ENCODE data around the gene CHRNB2.

The CHRNB2 gene

DNA sequence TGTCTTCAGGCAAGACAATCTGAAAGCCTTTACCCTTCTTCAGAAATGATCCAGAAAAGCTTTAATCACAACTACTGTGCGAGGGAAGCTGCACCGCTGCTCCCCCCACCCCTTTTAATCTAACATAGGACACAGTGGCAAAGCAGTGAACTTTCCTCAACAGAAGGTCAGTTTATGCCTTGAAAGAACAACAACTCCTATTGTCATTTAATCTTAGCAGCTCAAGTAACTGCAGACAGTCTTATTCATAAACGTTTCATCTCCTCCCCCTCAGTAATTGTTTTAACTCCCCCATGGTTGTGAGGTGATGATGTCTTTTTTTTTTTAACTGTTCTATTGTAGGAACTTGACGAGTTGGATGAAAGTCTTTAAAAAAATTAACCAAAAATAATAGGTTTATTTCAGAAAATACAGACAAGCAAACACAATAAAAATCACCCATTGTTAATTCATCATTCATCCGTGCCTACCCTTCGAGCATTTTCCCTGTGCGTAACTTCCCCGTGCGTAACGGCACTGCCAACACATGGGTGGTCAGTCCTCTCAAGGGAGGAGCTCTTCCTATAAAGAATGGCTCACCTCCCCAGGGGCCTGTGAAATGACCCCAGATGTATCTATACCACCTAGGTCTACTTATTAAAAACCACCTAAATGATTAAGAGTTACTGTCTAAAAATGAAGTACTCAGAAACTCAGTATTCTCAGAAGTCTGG, 43.7 kb downstream of the CHRNB2 start:
- no peak for DNase-seq

DNA sequence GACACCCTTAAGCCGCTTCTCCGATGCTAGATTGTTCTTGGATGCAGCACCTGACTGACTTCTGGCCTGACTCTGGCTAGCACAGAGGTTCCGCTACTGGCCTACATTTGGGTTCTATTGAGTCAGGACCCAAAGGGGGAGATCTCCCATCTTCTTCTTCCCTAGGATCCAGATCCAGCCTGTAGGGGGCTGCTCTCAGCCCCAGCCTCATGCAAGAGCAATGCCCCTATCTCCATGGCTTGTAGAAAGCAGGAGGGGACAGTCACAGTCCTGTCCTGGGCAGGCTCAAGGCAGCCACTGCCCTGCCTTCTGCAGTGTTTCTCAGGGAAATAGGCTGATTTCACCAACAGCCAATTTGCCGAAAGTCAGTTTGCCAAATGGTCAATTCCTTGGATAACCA, 46.7 kb downstream of the CHRNB2 start:
- DNase-seq = no peak

DNA sequence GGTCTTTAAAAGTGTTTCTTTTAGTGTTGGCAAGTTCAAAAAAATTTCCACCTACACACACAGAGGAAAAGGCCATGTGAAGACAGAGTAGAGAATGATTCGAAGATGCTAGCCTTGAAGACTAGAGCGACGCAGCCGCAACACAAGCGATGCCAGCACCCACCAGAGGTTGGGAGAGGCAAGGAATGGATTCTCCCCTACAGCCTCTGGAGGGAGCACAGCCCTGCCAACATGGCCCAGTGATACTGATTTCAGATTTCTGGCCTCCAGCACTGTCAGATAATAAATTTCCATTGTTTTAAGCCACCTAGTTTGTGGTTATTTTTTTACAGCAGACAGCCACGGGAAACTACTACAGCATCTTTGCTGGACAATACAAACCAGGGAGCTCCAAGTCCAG, 47.3 kb downstream of the CHRNB2 start:
- DNase-seq = no peak

DNA sequence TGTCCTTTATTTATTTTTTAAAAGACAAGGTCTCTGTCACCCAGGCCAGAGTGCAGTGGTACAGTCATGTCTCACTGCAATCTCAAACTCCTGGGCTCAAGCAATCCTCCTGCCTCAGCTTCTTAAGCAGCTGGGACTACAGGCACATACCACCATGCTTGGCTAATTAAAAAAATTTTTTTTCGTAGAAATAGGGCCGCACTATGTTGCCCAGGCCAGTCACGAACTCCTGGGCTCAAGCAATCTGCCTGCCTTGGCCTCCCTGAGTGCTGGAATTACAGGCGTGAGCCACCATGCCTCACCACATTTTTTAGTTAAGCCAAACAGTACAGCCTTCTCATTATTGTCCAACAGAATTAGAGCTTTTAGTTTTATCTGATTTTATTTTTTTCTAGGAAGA, 47.8 kb downstream of the CHRNB2 start:
- no peak for DNase-seq

DNA sequence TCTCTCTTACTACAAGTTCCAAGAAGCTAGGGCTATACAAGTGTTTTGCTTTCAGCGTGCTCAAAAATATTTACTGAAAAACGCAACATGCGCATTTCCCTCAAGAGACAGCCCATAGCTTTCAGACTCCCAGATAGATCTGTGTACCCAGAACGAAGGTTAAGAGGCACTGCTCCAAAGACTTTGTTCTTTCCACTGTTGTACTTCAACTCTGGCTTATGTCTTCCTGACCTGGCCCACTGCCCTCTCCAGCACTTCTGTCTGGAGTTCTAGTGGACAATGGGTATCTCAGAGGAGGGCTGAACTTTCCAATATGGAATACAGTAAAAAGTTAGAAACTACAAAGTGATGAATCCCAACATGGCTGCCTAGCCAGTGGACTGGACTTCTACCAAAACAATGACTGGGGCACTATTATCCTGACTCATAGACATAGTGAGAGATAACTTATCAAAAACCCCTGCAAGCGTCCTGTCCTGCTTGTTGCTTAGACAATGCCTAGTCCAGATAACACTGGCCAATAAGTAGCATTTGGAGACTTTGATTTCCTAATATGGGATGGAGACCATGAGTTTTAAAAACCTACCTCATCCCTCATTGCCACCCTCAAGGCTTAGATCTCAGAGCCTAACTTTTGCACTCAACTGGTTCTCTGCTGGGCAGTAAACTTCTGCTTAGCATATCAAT, 49.2 kb downstream of the CHRNB2 start:
- DNase-seq = no peak

DNA sequence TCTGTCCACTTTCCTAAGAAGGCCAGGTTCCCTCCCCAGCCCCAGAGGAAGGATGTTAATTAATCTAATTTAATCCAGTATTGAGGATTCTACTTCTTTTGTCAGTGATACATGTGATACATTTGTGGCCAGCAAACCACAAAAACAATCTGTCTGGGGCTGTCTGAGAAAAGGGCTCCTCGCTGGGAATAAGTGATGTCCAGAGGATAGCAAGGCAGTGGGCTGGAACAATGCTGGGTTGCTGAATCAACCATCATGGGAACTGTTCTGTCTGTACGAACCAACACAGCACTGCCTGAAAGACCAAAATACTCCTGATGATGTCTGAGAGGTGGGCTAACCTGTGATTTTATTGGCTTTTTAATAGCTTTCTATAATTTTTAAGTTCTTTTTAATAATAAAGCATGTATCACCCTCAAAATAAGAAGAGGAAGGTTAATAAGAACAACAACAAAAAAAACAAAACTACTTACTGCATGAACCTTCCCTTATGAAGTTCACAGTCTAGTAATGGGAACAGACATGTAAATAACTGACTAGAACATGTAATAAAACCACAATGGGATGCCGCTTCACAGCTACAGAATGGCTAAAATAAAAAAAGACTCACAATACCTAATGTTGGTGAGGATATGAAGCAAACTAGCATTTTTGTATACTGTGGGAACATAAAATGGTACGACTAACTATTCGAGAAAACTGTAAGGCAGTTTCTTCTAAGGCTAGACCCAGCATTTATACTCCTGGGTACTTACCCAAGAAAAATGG, 51.8 kb downstream of the CHRNB2 start:
- no peak for DNase-seq

DNA sequence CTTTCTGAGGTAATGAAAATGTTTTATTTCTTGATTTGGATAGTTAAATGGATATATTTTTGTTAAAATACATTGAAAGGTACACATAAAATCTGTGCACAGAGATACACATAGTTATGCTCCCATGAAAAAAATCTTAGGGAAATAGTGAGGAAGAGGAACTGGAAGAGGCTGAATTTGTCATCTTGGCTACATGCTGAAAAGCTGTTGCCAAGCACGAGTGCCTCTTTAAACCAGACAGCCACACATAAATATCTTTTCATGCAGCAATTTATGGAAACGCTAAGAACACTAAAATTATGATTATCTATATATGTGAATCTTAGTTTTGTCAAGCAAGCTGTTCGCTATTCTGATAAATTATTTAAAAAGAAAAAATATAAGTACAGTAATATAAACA, 53.2 kb downstream of the CHRNB2 start:
- no peak for DNase-seq

DNA sequence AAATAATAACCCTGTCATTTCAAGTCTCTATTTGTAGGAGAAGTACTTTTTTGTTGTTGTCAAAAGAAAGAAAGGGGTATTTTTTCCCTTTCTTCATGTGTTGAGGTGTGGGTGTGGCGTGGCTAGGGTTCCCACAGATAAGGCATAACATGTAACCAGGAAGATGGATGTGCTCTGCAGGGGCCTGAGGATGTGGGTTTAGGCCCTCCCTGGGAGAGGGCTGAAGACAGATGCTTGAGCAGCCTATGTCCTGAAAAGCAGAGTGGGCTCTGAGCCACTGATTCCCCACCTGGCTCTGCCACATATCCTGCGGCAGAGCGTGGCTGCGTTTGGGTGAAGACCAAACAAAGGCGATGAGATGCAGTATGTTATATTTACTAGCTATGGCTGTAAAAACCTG, 54.3 kb downstream of the CHRNB2 start:
- DNase-seq = no peak

DNA sequence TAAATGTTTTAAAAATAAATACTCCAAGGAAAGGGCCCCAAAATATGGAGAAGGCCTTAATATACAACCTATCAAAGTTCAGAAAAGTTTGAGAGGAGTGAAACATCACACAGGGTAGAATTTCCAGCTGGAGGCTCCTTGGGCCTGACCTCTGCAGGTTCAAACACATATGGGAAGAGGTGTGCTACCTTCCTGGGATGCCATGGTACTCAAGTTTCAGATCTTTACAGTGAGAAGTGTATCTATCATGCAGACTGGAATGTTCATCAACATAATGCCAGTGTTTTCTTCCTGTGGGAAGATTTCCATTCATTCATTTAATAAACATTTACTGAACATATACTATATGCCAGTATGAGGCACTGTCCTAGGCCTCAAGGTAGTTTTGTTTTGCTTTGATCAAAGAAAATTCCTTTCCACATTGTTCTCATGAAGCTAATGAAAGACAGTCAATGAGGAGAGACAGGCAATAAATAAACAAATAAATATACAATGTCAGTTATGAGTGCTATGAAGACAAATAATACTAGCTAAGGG, 55.0 kb downstream of the CHRNB2 start:
- no peak for DNase-seq

DNA sequence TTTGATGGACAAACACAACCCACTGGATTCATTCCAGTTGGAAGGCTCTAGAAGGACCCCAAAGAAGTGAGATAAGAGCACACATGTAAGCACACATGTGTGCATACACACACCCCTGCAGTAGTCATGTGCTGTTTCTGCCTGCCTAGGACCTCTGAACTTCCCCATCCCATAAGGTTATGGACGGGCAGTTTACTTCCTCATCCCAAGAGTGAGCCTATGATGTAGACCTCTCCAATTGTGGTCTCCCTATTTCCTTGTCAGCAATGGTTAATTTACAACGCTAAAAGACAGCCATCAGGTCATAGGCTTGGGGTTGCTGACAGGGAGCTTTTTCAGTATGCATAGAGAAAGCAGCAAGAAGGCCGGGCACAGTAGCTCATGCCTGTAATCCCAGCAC, 55.8 kb downstream of the CHRNB2 start:
- DNase-seq = no peak

DNA sequence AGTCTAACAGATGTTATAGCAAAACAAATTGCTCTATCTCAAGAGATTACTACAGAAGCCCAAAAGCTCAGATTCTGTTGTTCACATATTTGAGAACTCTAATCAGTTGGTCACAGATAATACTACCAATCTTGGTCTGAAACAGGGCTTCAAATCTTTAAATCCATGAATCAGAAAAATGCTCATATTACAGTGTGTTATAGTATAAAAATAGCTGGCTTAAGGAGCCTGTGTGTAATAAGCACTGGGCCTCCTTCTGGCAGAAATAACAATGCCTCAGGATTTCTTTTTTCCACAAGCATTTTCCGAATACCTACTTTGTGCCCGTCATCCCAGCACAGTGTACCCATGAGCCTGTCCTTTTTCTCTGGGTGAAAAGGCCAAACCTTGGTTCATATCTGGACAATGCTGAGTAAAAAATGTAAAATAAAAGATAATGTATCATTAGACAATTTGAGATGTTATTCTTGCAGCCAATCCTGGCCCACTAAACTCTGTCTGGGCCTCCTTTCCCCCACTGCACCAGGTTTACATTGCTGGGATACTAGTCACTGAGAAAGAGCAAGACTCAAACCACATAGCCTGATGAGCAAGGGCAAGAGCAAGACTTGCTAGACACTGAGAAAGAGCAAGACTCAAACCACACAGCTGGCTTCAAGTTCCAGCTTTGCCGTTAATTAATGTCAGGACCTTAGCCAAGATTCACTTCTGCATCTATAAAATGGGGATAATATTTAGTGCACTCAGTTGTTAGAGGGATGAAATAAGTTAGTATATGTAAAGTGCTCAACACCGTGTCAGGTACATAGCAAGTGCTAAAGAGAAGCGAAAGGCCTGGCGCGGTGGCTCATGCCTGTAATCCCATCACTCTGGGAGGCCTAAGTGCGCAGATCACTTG, 57.4 kb downstream of the CHRNB2 start:
- DNase-seq = no peak

DNA sequence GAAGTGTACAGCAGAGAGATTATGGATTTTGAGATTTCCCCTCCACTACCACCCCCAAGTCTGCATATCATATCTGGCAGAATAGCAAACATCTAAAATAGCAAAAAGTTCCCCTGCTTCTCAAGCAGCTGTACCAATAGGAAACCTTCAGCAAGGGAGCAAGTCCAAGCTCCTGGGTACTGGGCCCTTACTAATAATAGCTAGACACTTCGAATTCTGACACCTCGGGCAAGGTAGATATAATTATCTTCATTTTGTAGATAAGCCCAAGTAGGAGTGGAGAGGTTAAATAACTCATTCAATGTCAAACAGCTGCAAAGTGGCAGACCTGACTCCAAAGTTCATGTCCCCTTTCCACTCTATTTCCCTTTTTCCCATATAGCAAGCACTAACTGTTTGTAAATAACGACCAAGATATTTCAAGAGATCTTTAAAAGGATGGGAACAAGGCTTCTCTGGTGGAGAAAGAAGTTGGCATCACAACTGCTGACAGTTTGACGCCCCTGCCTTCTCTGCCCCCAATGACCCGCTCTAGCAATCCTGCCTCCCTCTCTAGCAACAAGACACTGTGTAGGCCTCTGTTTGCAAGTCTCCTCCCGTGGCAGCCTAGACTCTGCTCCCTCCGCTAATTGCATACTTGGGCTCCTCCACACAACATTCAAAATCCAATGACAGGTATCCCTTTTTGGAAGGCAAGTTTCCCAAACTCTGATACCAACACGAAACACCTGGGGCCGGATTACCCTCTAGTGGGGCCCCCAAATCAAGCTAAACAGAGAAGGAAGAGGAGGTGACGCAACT, 59.1 kb downstream of the CHRNB2 start:
- no peak for DNase-seq

DNA sequence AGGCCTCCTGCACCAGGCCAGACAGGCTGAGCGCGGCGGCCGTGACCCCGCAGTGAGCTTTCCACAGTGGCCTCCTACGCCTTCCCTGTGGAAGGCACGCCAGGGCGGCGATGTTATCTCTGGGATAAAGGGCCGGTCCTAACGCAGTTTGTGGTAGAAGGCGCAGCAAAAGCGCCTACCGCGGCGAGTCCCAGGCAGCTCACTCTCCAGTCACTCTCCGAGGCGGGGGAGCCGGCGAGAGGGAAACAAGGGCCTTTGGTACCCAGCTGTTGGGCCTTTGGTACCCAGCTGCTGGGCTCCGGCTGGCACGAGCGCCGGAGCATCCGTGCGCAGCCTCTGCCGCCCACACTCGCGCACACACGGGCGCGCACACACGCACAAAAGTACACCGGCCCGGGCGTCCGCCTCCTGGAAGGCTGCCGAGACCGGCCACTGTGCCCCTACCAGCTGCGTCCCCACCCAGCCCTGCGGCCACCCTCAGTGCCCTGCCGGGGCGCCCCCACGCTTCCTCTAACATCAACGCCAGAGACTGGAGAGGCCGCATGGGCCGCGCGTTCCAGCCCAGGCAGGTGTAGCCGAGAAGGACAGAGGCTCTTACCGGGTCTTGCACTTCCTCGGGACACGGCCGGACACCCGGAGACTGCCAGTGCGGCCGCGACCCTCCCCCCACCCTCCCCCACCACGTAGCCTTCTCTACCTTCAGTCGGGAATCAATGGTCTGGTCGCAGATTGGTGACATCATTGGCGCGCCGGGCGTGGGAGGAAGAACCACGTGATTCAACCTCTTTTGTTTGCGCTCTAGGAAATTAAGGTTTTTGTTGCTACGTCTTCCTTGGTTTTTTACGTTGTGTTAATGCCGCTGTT, 59.9 kb downstream of the CHRNB2 start:
- peak; percentile 63 for DNase-seq

DNA sequence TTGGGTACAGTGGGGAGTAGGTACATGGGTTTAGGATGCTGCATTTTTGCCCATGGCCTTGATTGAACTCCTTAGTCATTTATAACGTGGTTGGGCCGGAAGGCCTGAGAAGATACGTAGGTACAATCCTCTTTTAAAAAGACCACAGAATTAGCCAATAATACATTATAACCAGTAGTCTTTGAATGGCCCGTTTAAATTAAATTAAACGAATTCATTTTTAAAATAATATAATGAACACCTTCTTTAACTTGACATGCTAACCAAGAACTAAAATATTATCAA, 60.5 kb downstream of the CHRNB2 start:
- DNase-seq = no peak

DNA sequence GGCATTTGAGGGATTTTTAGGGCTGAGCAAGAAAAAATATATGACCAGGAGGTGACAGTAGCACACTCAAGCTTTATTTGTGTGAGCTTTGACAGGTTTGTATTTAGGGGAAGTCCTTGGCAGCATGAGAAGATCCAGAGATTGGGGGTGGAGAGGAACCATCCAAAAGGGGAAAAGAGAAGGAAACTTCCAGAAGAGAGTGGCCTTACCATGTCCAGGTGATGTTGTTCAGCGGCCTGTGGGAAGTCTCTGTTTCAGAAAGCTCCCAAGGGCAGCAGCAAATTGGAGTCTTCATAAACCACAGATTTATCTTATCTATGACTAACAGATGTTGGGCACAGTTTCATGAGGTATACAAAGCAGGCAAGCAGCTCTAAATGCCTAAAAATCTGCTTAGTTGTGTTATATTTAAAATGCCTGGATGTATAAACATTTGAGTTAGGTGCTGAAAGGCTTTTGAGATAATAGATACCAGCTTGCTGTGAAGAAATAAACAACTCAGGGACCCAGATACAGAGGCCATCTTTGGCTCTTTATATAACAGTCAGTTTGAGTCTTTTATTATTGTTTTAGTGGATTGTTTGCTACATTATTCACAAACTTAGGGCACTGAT, 61.6 kb downstream of the CHRNB2 start:
- no peak for DNase-seq
